H9 (cell line): ENCODE data around the gene CRYGA. TPM values are rescaled to one million over a fixed set of nuclear protein-coding genes. Genes with fewer than 3 reads are reported as not detected.

Source experiments
- DNase-seq: peaks from one replicate; pipeline ENCODE4 v3.0.0-alpha.2; 2017
- H2AFZ ChIP-seq: one replicate; pipeline ENCODE4 v1.6.1; 2013; ENCODE audit warnings: mild to moderate bottlenecking, low read length, control low read depth, moderate library complexity
- H2AK5ac ChIP-seq: 2 replicates; pipeline ENCODE4 v1.6.1; 2013; ENCODE audit warnings: low read length, control low read depth, mixed read lengths; ENCODE audit not compliant: insufficient read length
- H2BK120ac ChIP-seq: one replicate; pipeline ENCODE4 v1.6.1; 2013; ENCODE audit warnings: low read depth, mild to moderate bottlenecking, low read length, control low read depth, inconsistent platforms; ENCODE audit not compliant: poor library complexity, severe bottlenecking
- H2BK12ac ChIP-seq: 2 replicates; pipeline ENCODE4 v1.6.1; 2013; ENCODE audit warnings: low read length, control low read depth, mixed read lengths, low read depth; ENCODE audit not compliant: insufficient read length
- H2BK15ac ChIP-seq: 2 replicates; pipeline ENCODE4 v1.6.1; 2013; ENCODE audit warnings: low read depth, low read length, control low read depth
- H2BK20ac ChIP-seq: one replicate; pipeline ENCODE4 v1.6.1; 2013; ENCODE audit warnings: low read depth, mild to moderate bottlenecking, low read length, control low read depth, inconsistent platforms; ENCODE audit not compliant: poor library complexity, severe bottlenecking
- H2BK5ac ChIP-seq: 2 replicates; pipeline ENCODE4 v1.6.1; 2013; ENCODE audit warnings: low read length, control low read depth, mixed read lengths; ENCODE audit not compliant: insufficient read length
- H3K14ac ChIP-seq: 2 replicates; pipeline ENCODE4 v1.6.1; 2013; ENCODE audit warnings: low read length, control low read depth; ENCODE audit not compliant: insufficient read depth
- H3K18ac ChIP-seq: 2 replicates; pipeline ENCODE4 v1.6.1; 2013; ENCODE audit warnings: low read depth, mild to moderate bottlenecking, mixed read lengths, low read length, control low read depth; ENCODE audit not compliant: insufficient read length
- H3K23ac ChIP-seq: 2 replicates; pipeline ENCODE4 v1.6.1; 2013; ENCODE audit warnings: low read length, control low read depth, mixed read lengths, low read depth; ENCODE audit not compliant: insufficient read length
- H3K23me2 ChIP-seq: 2 replicates; pipeline ENCODE4 v1.6.1; 2013; ENCODE audit warnings: low read depth, mild to moderate bottlenecking, mixed read lengths, low read length, control low read depth; ENCODE audit not compliant: insufficient read length, poor library complexity, severe bottlenecking
- H3K27ac ChIP-seq: 2 replicates; pipeline ENCODE4 v1.5.1; 2013; ENCODE audit warnings: low read length, control low read depth, mixed read lengths, low read depth; ENCODE audit not compliant: insufficient read length
- H3K27me3 ChIP-seq: 2 replicates; pipeline ENCODE4 v1.6.1; 2013; ENCODE audit warnings: low read length, control low read depth, inconsistent platforms; ENCODE audit not compliant: insufficient read depth
- H3K4ac ChIP-seq: 2 replicates; pipeline ENCODE4 v1.6.1; 2013; ENCODE audit warnings: low read depth, mild to moderate bottlenecking, control low read depth, inconsistent platforms, low read length, moderate library complexity
- H3K4me1 ChIP-seq: 2 replicates; pipeline ENCODE4 v1.6.1; 2013; ENCODE audit warnings: low read length, control low read depth, inconsistent platforms; ENCODE audit not compliant: insufficient read depth
- H3K4me2 ChIP-seq: 2 replicates; pipeline ENCODE4 v1.6.1; 2013; ENCODE audit warnings: low read length, control low read depth, mixed read lengths; ENCODE audit not compliant: insufficient read length, insufficient read depth
- H3K56ac ChIP-seq: 2 replicates; pipeline ENCODE4 v1.6.1; 2013; ENCODE audit warnings: low read depth, mild to moderate bottlenecking, mixed read lengths, low read length, control low read depth; ENCODE audit not compliant: insufficient read length
- H3K79me1 ChIP-seq: 2 replicates; pipeline ENCODE4 v1.6.1; 2013; ENCODE audit warnings: low read depth, mild to moderate bottlenecking, moderate library complexity, low read length, control low read depth, inconsistent platforms; ENCODE audit not compliant: insufficient read depth, poor library complexity, severe bottlenecking
- H3K79me2 ChIP-seq: 2 replicates; pipeline ENCODE4 v1.6.1; 2013; ENCODE audit warnings: low read length, control low read depth, inconsistent platforms; ENCODE audit not compliant: insufficient read depth
- H3K9ac ChIP-seq: 2 replicates; pipeline ENCODE4 v1.6.1; 2013; ENCODE audit warnings: low read length, control low read depth, mixed read lengths; ENCODE audit not compliant: insufficient read length; ENCODE audit errors: extremely low read depth
- H3K9me3 ChIP-seq: one replicate; pipeline ENCODE4 v1.6.1; 2013; ENCODE audit warnings: low read depth, low read length, inconsistent platforms; ENCODE audit not compliant: control insufficient read depth
- H3T11ph ChIP-seq: one replicate; pipeline ENCODE4 v1.6.1; 2013; ENCODE audit warnings: mild to moderate bottlenecking, low read length, control low read depth, inconsistent platforms
- H4K20me1 ChIP-seq: one replicate; pipeline ENCODE4 v1.6.1; 2013; ENCODE audit not compliant: control insufficient read depth, insufficient read length, insufficient read depth
- H4K5ac ChIP-seq: 2 replicates; pipeline ENCODE4 v1.6.1; 2013; ENCODE audit warnings: low read depth, mild to moderate bottlenecking, mixed read lengths, low read length, control low read depth; ENCODE audit not compliant: insufficient read length
- H4K8ac ChIP-seq: replicated peaks from 2 replicates; pipeline ENCODE4 v1.6.1; 2013; ENCODE audit warnings: low read length, control low read depth, mixed read lengths, low read depth; ENCODE audit not compliant: insufficient read length
- H4K91ac ChIP-seq: 2 replicates; pipeline ENCODE4 v1.6.1; 2013; ENCODE audit warnings: low read depth, mild to moderate bottlenecking, moderate library complexity, mixed read lengths, low read length, control low read depth; ENCODE audit not compliant: insufficient read length
- H3K27ac Mint-ChIP-seq, 3 experiments: 2 replicates in 2 of 3; 3 replicates in 1 of 3; pipeline ENCODE4 v1.8.0; 2020 to 2021; ENCODE audit warnings: mixed read lengths in 3 of 3, mild to moderate bottlenecking in 1 of 3, moderate library complexity in 1 of 3
- H3K27me3 Mint-ChIP-seq: 2 replicates; pipeline ENCODE4 v1.8.0; 2021; ENCODE audit warnings: low read depth, mild to moderate bottlenecking, moderate library complexity, mixed read lengths
- H3K36me3 Mint-ChIP-seq, 3 experiments: 2 replicates in 2 of 3; 3 replicates in 1 of 3; pipeline ENCODE4 v1.8.0; 2020 to 2021; ENCODE audit warnings: low read depth in 3 of 3, mixed read lengths in 3 of 3; ENCODE audit not compliant: insufficient read depth in 1 of 3
- H3K4me1 Mint-ChIP-seq, 2 experiments: 2 replicates each; pipeline ENCODE4 v1.8.0; 2020; ENCODE audit warnings: mixed read lengths in 2 of 2
- H3K4me3 Mint-ChIP-seq, 2 experiments: 2 replicates in 1 of 2; 3 replicates in 1 of 2; pipeline ENCODE4 v1.8.0; 2020 to 2021; ENCODE audit warnings: mild to moderate bottlenecking in 2 of 2, mixed read lengths in 2 of 2, moderate library complexity in 1 of 2
- H3K9me3 Mint-ChIP-seq, 2 experiments: 2 replicates in 1 of 2; 3 replicates in 1 of 2; pipeline ENCODE4 v1.8.0; 2020; ENCODE audit warnings: mild to moderate bottlenecking in 2 of 2, mixed read lengths in 2 of 2, moderate library complexity in 1 of 2
- CTCF ChIP-seq: fragments of 200-600 bp; sonication (generic); conservative IDR thresholded peaks from 3 replicates; pipeline ENCODE4 v1.8.0; 2021; ENCODE audit warnings: antibody characterized with exemption, mild to moderate bottlenecking
- WGBS: extraction: QIAGEN DNeasy Blood & Tissue Kit; methylation state at CpG from one replicate; pipeline ENCODE4 v1.1.7; 2013; ENCODE audit warnings: missing lambda C conversion rate, low lambda C conversion rate, mixed read lengths; ENCODE audit not compliant: insufficient read length; ENCODE audit errors: extremely low coverage; 5-methylcytosine and 5-hydroxymethylcytosine counted together
- total RNA-seq: library from RNA; stranded (reverse); gene quantifications from 2 replicates; pipeline ENCODE4 v1.2.1, GENCODE V29; 2021

The CRYGA gene
- total RNA-seq, 1 experiment from 2014 or later, result not detected

- Histone ChIP-seq H3K4me1 (no peaks in the 10 kb centered on the region), H2BK5ac (no peak overlapping the region), H4K91ac (no peak overlapping the region), H4K5ac (no peak overlapping the region), H4K8ac (no peak overlapping the region), H3K27ac (no peak overlapping the region), H2AFZ (no peak overlapping the region), H3K79me2 (no peaks in the 10 kb centered on the region), H2BK15ac (no peak overlapping the region), H3K23ac (no peak overlapping the region), H3T11ph (no peak overlapping the region), H3K79me1 (no peaks in the 10 kb centered on the region), H2AK5ac (no peak overlapping the region), H3K14ac (no peak overlapping the region), H3K27me3 (no peaks in the 10 kb centered on the region), H3K4me2 (no peak overlapping the region), H3K56ac (no peak overlapping the region), H4K20me1 (no peaks in the 10 kb centered on the region), H3K18ac (no peak overlapping the region), H2BK12ac (no peak overlapping the region), H3K9me3 (no peaks in the 10 kb centered on the region), H2BK120ac (no peak overlapping the region), H3K4ac (no peak overlapping the region), H3K9ac (no peak overlapping the region), H3K23me2 (no peaks in the 10 kb centered on the region), H2BK20ac (no peak overlapping the region)
- H3K4me1 Mint-ChIP-seq, result peaks cover 2 to 12% of the 10 kb centered on the region in 2 experiments; a peak in 3 of 4 replicates
- no peaks in the 10 kb centered on the region; the same call in 1 of the 2 replicates for H3K27me3 Mint-ChIP-seq
- TF ChIP-seq CTCF, result no peak
- no peak overlapping the region for H3K4me3 Mint-ChIP-seq
- no peaks in the 10 kb centered on the region for H3K9me3 Mint-ChIP-seq
- WGBS, result no CpG with 5 or more reads among the region's 9 CpGs
- H3K27ac Mint-ChIP-seq, result no peak overlapping the region
- no peak for DNase-seq
- no peaks in the 10 kb centered on the region for H3K36me3 Mint-ChIP-seq
These were observed 10.8 kb upstream of the CRYGA start for GRCh38 chr2:208174144-208174543.
